ENCODE results near the gene POLR2I.
A peak's percentile ranks its signal among the peaks of the same experiment; 100 is the strongest.
"Not testable (repeated sequence)": the region's sequence is repeated elsewhere in the genome, so short reads cannot be mapped to it uniquely, and the experiment has no call there.

POLR2I gene

DNA sequence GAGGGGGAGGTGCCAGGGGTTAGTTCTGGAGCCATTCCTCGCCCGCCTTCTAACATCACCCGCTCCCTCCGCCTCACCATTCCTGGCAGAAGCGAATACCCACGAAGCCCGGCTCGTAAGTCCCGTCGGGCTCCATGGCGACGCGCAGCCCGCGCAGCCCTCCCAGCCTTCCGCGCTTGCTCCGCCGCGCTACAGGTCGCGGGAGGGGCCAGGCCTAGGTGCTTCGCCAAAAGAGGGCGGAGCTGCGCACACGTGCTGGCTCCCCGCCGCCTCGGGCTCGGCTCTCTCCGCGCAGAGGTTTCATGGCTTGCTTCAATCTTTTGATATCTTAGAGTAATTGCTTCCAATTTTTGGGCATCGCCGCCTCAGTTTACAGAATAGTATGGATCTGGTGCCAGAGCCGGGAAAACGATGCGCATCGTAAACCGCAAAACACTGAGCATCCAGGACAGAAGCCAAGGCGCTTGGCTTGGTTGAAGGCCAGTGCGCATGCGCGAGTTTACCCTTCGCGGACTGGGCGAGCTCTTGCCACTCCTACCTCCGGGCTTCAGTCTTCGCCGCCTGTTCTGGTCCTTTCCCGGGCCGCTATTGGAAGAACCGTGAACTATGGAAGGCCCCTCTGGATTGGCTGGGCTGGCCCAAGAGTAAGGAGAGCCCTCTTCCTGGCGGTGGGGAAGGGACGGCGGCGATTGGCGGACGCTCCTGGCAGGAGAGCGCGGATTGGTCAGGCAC, at the start of gene POLR2I:
TSS of gene POLR2I (minus strand) at position 155 of the 732 bp plus-strand sequence. CDS start at position 136, 19 bp downstream.
- DNase-seq, result peak; percentile 99 to 100

DNA sequence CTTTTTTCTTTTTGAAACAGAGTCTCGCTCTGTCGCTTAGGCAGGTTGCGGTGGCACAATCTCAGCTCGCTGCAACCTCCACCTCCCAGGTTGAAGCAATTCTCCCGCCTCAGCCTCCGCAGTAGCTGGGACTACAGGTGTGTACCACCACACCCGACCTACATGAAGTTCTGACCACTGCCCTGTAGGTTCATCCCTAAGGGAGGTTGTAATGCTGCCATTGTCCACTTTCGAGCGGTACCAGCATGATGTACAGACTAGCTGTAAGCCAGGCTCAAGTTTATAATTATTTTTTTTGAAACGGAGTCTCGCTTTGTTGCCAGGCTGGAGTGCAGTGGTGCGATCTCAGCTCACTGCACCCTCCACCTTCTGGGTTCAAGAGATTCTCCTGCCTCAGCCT, 49.1 kb upstream of the POLR2I start:
- no peak for DNase-seq

DNA sequence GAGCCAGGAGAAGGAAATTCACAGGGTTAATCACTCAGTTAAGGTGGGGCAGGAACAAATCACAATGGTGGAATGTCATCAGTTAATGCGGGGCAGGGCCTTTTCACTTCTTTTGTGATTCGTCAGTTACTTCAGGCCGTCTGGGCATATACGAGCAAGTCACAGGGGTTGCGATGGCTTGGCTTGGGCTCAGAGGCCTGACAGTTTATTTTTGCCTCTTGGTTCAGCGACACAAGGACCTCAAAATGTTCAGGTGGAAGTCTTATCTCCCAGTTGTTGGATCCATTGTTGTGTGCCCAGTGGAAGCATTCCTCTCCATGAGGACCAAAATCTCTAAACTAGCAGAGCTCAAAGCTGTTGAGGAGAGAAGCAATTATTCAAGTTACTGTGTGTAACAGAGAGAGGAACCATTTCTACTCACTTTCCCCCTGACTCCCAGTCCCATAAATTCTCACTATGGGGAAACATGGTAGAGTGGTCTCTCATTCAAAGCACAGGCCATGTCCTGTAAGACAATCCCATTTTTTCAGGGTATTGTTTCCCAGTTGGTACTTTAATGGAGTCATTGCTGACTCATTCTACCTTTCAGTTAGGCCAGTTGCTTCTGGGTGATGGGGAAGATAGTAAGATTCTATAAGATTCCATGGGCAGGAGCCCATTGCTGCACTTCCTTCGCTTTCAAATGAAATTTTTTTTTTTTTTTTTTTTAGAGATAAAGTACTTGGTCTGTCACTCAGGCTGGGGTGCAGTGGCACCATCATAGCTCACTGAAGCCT, 46.3 kb upstream of the POLR2I start:
- no peak for DNase-seq

DNA sequence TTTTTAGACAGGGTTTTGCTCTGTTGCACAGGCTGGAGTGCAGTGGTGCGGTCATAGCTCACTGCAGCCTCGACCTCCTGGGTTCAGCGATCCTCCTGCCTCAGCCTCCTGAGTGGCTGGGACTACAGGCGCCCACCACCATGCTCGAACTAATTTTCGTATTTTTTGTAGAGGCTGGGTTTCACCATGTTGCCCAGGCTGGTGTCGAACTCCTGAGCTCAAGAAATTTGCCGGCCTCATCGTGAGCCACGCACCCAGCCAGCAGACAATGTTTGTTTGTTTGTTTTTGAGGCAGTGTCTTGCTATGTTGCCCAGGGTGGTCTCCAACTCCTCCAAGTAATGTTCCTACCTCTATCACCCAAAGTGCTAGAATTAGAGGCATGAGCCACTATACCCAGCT, 38.5 kb upstream of the POLR2I start:
- no peak for DNase-seq

DNA sequence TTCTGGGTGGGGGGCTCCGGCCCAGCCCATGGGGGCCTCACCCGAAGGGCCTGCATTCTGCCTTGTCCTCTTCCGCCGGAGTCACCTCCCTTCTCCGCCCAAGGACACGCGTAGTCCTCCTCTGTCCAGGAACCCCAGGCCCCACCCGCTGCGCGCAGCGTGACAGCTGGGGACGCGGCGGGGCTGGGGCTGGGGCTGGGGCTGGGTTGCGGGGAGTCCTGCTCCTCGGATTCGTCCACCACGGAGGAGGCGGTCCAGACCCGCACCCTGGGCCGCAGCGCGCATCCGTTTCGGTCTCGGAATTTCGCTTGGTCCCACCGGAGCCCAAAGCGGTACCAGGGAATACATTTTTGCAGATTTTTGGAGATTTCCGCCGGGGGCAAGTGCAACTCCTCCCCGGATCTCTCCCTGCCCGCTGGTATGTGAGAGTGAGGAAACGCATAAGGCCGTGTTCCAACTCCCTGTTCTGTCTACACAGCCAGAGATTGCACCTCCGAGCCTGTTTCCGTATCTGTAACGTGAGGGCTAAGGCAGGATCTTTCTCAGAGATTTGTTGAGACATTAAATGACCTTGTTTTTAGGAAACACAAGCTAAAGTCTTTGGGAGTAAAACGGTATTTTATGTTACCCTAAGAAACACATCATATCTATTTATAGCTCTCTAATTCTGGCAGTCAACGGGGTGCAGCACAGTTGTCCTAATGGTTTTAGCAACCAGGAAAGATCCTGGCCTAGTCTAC, 37.8 kb upstream of the POLR2I start, which contains the start of gene COX7A1:
TSS of gene COX7A1 (minus strand) at position 96 of the 740 bp plus-strand sequence. CDS start at position 56, 40 bp downstream.
- no peak for DNase-seq

DNA sequence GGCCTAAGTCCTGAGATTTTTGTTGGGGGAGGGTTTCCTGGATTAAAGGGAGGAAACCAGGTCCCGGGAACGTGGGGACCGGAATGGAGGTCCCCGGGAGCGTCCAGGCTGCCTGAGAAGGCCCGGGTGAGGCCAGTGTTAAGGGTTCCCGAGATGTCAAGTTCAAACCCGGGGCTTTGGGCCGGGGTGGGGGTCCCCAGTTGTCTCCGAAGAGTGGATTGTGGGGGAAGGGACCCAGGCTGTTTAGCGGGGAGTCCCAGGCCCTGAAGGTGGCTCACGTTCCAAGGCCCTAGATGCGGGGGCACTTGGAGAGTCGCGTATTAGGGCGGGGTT, 37.3 kb upstream of the POLR2I start:
- DNase-seq, result no peak

DNA sequence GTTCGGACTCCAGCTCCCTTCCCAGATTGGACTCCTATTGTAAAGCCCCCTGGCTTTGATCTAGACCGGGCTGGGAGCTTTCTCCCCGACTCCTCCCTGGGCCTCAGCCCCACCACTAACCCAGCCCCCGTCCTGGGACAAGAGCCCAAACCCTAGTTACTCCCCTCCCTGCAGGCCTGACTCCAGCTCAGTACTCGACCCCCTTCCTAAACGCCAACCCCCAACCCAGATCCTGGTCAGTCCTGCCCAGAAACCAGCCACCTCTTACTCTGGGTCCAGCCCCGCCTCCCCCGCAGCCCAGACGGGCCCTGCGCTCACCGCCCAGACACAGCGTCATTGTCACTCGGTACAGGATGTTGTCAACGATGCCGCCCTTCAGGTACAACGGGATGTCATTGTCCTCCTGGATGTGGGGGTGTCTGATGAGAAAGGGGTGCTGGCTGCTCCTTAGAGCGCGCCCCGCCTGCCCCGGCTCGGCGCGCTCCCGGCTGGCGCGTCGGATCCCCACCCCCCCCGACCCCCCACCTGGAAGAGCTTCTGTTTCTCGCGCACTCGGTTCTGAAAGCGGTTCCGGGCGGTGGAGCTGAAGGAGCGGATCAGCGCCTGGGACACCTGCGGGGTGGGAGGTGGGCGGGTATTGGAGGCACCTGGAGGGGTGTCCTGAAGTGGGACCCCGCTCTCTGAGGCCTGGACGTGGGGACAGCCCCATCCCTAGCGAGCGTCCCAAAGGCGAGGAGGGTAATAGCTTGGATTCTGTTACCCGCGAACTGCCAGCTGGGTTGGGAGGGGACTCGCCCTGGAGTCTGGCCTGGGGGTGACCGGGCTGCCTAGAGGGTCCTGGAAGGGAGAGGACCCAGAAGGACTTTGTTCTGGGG, 36.7 kb upstream of the POLR2I start:
- no peak for DNase-seq

DNA sequence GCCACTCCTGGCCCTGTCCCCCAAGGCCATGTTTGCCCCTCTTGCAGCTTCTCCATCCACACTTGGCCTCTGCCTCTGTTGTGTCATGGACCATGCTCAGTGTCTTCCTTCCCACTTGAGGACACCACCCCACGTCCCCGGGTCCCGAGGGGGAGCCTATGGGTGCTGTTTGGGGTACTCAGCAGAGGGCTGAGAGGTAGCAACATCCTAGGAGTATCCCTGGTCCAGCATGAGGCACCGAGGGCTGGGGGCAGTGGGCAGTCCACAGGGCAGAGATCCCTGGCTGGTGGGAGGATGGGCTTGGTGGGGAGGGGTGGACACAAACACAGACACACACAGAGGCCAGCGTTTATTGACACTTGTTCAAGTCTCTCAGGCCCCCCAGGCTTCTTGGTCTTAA, 35.9 kb upstream of the POLR2I start:
- DNase-seq, result no peak

DNA sequence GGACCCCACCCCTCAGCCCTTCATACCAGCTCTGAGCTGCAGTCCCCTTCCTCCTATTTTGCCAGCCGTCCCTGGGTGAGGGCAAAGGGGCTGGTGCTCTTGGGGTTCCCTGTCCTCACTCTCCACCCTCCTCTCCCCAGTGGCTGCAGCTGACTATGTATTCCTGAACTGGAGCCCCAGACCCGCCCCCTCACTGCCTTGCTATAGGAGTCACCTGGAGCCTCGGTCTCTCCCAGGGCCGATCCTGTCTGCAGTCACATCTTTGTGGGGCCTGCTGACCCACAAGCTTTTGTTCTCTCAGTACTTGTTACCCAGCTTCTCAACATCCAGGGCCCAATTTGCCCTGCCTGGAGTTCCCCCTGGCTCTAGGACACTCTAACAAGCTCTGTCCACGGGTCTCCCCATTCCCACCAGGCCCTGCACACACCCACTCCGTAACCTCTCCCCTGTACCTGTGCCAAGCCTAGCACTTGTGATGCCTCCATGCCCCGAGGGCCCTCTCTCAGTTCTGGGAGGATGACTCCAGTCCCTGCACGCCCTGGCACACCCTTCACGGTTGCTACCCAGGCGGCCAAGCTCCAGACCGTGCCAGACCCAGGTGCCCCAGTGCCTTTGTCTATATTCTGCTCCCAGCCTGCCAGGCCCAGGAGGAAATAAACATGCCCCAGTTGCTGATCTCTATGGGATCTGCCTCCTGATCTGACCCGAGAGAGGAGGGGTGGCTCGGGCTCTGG, 35.2 kb upstream of the POLR2I start:
- DNase-seq, result no peak

DNA sequence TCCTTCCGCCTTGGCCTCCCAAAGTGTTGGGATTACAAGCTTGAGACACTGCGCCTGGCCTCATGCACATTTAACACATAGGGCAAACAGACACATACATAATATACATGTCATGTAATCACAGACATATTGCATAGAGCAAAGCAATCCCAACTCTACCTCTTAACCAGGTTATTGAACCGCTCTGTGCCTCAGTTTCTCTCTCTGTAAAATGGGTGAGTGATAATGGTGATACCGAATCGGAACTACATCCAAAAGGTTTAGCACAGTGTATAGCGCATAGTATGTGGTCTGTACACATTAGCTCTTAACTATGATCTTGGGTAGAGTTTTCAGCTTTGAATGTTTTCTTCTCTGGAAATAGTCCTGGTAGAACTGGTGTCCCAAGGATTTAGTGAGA, 29.9 kb upstream of the POLR2I start:
- DNase-seq, result no peak

DNA sequence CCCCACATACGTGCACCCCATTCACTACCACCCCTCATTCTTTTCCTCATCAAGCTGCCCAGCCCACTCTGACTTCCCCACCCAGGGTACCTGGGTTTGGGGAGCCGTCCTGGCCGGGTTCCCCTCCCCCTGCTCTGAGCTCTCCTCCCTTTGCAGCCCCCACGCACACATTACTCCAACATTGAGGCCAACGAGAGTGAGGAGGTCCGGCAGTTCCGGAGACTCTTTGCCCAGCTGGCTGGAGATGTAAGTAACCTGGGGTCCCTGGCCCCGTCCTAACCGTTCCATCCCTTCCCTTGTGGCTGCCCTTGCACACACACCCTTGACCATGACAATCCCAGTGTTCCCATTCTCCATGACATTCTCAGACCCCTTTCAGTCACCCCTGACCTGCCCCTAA, 27.8 kb upstream of the POLR2I start:
- no peak for DNase-seq

DNA sequence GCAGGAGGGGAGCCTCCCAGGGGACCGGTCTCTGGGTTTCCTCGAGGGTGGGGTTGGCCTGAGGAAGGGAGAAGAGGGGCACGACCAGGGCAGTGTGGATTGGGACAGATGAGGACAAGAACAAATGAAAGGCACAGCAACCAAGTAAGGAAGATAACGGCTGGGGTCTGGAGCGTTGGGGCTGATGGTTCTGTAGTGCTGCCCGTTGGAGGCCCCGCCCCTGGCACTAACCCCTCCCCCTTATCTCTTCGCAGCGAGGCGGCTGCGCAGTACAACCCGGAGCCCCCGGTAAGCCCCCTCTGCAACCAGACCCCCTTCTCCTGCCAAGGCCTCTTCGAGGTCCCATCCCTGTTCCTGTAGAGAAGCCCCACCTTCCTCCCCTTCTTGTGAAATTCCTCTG, 27.4 kb upstream of the POLR2I start:
- DNase-seq, result no peak

DNA sequence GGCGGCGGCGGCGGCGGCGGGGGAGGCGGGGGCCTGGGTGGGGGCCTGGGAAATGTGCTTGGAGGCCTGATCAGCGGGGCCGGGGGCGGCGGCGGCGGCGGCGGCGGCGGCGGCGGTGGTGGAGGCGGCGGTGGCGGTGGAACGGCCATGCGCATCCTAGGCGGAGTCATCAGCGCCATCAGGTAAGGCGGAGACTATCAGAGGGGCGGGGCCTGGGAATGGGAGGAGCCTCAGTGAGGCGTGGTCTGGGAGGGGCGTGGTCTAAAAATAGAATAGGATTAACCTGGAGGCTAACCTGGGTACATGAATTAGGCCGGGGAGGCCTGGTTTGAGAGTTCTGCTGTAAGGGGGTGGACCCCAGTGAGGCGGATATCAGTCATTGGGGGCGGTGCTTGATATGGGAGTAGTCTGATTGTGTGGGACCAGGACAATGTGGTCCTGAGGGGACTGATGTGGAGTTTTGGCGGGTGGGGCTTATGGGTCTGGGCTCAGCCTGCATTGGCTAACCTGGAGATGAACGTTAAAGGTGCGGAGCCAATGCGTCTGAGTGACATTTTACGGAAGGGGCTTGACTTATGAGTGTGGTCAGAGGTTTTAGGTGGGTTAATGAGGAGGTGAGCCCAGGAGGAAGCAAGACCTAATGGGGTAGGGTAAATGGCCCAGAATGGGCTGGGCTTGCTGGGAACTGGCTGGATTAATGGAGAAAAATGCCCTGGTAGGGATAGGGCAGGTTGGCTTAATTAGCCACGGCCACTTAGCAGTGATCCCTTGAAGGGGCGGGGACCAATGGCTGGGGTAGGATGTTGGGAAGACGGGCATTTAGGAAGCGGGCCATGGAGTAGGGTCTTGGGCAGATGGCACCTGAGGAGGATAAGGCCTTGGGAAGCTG, 26.6 kb upstream of the POLR2I start:
- DNase-seq, result peak; percentile 72 to 81

DNA sequence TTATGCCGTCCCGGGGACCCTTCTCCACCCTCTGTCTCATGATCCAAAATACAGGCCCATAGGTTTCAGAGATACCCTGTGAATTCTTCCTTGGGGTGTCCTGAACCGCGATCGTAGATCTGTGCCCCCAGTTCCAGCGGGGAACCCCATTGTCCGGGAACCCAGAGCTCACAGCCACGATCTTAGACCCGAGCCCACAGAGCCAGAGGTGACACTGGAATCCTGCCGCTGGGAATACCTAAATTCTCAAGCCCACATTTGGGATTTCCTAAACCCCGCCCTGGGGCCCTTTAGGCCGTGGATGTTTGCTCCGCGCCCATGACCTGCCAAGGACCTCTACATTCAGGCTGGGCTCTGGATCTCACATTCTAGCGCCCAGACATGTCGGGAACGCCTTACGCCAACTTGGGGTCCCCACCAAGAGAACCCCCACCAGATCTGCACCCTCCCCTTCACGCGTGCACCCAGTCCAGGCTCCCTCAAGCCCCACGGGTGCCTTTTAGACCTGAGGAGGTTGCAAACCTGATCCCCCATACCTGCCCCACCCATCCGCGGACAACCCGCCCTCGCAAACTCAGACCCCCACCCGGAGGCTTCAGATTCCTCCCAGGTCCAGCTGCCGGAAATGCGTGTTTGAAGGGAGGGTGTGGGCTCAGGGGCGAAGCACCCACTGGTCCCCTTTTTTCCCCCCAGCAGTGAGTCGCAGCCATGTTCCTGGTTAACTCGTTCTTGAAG, 25.8 kb upstream of the POLR2I start:
- peak; percentile 54 to 72 for DNase-seq

DNA sequence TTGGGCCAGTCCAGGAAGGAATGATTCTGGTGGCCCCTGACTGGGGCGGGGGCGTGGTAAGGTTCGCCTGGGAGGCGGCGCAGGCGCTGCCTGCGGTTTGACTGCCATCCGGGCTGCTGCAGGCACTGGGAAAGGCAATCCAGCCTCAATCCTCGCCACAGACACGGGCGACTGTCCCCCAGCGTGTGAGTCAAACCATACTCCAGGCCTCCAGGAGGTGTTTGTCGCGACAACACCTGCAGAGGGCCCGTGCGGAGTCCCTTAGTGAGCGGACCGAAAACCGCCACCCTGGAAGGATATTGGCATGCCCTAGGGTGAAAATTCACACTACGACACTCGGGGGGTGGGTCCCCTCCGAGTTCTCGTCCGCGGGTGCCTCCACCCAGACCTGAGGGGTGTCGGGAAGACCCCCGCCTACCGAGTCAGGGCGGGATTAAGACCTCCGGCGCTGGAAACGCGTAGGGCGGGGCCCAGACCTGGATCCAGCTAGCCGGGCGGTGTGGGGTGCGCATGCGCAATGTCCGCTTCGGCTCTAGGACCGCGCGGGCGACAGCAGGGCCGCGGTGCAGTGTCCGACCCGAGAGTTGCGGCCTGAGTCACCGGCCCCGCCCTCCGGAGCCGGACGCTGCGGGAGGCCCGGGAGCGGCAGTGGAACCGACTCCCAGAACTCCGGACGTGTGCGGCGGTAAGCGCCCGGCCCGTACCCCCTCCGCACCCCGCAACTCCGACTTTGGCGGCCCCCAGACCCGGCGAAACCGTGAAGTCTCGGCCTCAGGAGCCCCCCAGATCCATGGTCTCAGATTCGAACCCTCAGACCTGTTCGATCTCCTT, 25.0 kb upstream of the POLR2I start, which contains the start of gene CAPNS1:
TSS of gene CAPNS1 (plus strand) at position 594 of the 831 bp plus-strand sequence. CDS start 946 bp downstream, outside the sequence.
- DNase-seq, result peak; percentile 96 to 99

DNA sequence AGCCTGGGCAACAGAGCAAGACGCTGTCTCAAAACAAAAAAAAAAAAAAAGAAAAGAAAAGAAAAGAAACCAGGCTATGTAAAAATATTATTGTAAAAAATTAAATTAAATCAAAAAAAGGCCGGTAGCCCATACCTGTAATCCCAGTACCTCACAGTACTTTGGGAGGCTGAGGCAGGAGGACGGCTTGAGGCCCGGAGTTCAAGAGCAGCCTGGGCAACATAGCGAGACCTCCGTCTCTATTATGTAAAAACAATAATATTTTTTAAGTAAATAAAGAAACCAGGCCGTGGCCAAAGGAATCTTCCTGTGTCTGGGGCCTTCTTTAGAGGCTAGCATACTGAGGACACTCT, 24.4 kb upstream of the POLR2I start:
- no peak for DNase-seq

DNA sequence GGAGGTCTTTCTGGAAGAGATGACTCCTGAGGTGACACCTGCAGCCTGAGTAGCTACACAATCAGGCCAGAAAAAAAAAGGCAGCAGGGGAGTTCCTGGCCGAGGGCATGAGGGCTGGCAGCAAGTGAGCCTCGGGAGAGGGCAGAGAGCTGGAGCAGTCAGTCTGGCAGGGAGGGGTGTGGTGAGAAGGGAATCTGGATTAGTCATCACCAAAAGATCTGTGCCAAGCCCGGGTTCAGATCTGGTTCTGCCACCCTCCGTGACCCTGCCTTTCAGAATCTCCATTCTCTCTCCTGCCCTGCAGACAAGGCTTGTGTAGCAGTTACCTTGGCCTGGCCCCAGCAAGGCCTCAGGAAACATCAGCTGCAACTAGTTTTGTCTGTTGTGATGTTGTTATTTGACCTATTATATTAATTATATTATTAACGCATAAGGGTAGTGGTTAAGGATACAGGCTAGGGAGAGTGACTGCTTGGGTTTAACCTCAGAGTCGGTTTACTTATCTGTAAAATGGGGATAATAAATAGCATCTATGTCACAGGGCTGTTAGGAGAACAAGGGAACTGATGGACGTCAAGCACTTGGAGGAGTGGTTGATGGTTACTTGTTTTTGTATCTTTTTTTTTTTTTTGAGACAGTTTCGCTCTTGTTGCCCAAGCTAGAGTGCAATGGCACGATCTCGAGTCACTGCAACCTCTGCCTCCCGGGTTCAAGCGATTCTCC, 22.4 kb upstream of the POLR2I start:
- DNase-seq, result no peak

DNA sequence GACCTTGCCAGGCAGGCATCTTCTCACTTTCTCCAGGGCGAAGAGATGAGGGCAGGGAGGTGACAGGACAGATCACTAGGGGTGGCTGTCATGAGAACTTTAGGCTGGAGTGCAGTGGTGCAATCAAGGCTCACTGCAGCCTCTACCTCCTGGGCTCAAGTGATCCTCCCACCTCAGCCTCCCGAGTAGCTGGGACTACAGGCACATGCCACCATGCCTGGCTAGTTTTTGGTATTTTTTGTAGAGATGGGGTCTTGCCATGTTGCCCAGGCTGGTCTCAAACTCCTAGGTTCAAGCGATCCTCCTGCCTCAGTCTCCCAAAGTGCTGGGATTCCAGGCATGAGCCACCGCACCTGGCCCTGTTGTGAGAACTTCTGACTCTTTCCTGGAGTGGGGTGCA, 20.2 kb upstream of the POLR2I start:
- DNase-seq, result not testable (repeated sequence)

All from NCI-H1930 (cell line).